ENCODE measurements around the gene RABEP2.

DNA sequence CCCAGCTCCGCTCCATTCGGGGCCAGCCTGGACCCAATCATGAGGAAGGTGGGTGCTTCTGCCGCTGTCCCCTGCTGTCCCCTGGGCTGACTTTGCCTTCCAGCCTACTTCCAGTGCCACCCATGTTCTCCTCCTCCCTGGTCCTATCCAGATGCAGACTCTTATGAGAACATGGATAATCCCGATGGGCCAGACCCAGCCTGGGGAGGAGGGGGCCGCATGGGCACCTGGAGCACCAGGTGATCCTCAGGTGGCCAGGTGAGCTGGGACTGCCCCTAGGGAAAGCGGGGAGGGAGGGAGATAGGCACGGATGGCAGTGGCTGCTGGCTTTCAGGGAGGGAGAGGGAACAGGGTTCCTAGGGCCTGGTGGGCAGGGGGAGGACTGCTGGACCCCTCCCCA lies 13.7 kb upstream of the RABEP2 start:
- TF ChIP-seq POLR2A (IDR thresholded peaks at IDR 0.05; ENCODE audit: low read length) (no peak), GATA1 (IDR thresholded peaks at IDR 0.05; ENCODE audit: low read depth, low read length) (no peak)

All from erythroblast (primary cell).